ENCODE measurements around the gene DNAJC21.

DNA sequence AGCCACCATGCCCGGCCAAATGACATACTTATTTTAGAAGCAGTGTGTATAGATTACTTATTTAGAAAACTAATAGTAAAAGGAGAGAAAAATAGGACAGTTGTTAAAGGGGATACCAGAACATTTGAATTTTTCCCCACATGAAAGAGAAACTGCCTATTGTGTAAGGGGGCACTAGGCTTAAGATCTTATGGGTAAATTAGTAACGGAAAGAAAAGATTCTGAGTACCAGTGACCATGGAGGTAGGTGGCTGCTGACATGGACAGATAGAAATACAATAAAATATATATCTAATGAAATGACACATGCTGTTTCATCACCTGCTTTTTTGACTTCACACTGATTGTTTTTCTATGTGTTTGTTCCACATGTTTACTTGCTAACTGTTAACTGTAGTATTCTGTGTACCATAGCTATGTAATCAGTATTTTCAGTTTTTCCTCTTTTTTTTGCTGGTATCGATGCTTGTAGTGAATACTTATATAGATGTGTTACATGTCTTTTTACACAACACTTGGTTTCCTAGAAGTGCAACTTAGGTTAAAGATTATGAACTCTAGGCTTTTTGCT is 3.0 kb upstream of the DNAJC21 start:
- TF ChIP-seq POLR2AphosphoS5 (IDR thresholded peaks at IDR 0.05) = no peak
- TF ChIP-seq, protein P1, sequence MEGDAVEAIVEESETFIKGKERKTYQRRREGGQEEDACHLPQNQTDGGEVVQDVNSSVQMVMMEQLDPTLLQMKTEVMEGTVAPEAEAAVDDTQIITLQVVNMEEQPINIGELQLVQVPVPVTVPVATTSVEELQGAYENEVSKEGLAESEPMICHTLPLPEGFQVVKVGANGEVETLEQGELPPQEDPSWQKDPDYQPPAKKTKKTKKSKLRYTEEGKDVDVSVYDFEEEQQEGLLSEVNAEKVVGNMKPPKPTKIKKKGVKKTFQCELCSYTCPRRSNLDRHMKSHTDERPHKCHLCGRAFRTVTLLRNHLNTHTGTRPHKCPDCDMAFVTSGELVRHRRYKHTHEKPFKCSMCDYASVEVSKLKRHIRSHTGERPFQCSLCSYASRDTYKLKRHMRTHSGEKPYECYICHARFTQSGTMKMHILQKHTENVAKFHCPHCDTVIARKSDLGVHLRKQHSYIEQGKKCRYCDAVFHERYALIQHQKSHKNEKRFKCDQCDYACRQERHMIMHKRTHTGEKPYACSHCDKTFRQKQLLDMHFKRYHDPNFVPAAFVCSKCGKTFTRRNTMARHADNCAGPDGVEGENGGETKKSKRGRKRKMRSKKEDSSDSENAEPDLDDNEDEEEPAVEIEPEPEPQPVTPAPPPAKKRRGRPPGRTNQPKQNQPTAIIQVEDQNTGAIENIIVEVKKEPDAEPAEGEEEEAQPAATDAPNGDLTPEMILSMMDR (IDR thresholded peaks at IDR 0.05) = no peak
- no peak for TF ChIP-seq POLR2A (IDR thresholded peaks at IDR 0.05)
